ENCODE measurements around the gene NPAT. TPM values are rescaled to one million over a fixed set of nuclear protein-coding genes. Genes with fewer than 3 reads are reported as not detected.

Gene NPAT
- total and polyA plus RNA-seq, 2 of the 13 experiments (the other 11 are each of a cell fraction or from before 2014, with no cell fraction given), result 4.4 to 11.2 TPM

DNA sequence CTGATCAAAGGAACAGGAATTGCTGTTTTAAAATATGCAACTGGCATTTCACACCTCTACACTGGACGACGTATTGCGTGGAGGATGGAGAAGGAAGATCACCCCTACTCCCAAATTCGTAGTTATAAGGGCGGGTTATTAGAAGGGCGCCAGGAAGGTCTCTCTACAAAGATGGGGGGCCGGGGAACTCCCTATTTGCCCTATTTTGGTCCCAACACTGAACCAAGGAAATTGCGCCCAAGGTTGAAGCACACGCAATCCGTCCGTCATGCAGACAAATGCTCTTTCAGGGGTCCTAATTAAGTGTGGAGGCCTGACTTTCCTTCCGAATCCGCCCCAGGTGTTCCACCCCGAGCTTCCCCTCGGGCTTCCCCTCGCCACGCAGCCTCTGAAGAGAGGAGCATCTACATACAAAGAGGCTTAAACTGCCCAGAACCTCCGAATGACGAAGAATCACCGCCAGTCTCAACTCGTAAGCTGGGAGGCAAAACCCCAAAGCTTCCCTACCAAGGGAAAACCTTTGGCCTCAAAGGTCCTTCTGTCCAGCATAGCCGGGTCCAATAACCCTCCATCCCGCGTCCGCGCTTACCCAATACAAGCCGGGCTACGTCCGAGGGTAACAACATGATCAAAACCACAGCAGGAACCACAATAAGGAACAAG is 396 bp downstream of the NPAT start (continued):
- TF ChIP-seq, protein P1, sequence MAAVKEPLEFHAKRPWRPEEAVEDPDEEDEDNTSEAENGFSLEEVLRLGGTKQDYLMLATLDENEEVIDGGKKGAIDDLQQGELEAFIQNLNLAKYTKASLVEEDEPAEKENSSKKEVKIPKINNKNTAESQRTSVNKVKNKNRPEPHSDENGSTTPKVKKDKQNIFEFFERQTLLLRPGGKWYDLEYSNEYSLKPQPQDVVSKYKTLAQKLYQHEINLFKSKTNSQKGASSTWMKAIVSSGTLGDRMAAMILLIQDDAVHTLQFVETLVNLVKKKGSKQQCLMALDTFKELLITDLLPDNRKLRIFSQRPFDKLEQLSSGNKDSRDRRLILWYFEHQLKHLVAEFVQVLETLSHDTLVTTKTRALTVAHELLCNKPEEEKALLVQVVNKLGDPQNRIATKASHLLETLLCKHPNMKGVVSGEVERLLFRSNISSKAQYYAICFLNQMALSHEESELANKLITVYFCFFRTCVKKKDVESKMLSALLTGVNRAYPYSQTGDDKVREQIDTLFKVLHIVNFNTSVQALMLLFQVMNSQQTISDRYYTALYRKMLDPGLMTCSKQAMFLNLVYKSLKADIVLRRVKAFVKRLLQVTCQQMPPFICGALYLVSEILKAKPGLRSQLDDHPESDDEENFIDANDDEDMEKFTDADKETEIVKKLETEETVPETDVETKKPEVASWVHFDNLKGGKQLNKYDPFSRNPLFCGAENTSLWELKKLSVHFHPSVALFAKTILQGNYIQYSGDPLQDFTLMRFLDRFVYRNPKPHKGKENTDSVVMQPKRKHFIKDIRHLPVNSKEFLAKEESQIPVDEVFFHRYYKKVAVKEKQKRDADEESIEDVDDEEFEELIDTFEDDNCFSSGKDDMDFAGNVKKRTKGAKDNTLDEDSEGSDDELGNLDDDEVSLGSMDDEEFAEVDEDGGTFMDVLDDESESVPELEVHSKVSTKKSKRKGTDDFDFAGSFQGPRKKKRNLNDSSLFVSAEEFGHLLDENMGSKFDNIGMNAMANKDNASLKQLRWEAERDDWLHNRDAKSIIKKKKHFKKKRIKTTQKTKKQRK (IDR thresholded peaks at IDR 0.05; ENCODE audit: low read length), result no peak
- no peak for TF ChIP-seq RXRB (CRISPR knock-in tag; IDR thresholded peaks at IDR 0.05; ENCODE audit: borderline replicate concordance)
- no peak for TF ChIP-seq CHCHD3 (CRISPR knock-in tag; IDR thresholded peaks at IDR 0.05)
- TF ChIP-seq ZSCAN30 (CRISPR knock-in tag; IDR thresholded peaks at IDR 0.05), result no peak
- TF ChIP-seq, protein P2, sequence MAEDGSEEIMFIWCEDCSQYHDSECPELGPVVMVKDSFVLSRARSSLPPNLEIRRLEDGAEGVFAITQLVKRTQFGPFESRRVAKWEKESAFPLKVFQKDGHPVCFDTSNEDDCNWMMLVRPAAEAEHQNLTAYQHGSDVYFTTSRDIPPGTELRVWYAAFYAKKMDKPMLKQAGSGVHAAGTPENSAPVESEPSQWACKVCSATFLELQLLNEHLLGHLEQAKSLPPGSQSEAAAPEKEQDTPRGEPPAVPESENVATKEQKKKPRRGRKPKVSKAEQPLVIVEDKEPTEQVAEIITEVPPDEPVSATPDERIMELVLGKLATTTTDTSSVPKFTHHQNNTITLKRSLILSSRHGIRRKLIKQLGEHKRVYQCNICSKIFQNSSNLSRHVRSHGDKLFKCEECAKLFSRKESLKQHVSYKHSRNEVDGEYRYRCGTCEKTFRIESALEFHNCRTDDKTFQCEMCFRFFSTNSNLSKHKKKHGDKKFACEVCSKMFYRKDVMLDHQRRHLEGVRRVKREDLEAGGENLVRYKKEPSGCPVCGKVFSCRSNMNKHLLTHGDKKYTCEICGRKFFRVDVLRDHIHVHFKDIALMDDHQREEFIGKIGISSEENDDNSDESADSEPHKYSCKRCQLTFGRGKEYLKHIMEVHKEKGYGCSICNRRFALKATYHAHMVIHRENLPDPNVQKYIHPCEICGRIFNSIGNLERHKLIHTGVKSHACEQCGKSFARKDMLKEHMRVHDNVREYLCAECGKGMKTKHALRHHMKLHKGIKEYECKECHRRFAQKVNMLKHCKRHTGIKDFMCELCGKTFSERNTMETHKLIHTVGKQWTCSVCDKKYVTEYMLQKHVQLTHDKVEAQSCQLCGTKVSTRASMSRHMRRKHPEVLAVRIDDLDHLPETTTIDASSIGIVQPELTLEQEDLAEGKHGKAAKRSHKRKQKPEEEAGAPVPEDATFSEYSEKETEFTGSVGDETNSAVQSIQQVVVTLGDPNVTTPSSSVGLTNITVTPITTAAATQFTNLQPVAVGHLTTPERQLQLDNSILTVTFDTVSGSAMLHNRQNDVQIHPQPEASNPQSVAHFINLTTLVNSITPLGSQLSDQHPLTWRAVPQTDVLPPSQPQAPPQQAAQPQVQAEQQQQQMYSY (CRISPR knock-in tag; IDR thresholded peaks at IDR 0.05), result 0 out of 2 replicates have a peak, but pooled peaks have one; percentile 39
- TF ChIP-seq, protein P3, sequence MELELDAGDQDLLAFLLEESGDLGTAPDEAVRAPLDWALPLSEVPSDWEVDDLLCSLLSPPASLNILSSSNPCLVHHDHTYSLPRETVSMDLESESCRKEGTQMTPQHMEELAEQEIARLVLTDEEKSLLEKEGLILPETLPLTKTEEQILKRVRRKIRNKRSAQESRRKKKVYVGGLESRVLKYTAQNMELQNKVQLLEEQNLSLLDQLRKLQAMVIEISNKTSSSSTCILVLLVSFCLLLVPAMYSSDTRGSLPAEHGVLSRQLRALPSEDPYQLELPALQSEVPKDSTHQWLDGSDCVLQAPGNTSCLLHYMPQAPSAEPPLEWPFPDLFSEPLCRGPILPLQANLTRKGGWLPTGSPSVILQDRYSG (CRISPR knock-in tag; IDR thresholded peaks at IDR 0.05), result no peak
- TF ChIP-seq ETV6 (CRISPR knock-in tag; conservative IDR thresholded peaks at IDR 0.05), result no peak
- no peak for TF ChIP-seq RNF2 (conservative IDR thresholded peaks at IDR 0.05; ENCODE audit: low read depth)
- TF ChIP-seq, protein P4, sequence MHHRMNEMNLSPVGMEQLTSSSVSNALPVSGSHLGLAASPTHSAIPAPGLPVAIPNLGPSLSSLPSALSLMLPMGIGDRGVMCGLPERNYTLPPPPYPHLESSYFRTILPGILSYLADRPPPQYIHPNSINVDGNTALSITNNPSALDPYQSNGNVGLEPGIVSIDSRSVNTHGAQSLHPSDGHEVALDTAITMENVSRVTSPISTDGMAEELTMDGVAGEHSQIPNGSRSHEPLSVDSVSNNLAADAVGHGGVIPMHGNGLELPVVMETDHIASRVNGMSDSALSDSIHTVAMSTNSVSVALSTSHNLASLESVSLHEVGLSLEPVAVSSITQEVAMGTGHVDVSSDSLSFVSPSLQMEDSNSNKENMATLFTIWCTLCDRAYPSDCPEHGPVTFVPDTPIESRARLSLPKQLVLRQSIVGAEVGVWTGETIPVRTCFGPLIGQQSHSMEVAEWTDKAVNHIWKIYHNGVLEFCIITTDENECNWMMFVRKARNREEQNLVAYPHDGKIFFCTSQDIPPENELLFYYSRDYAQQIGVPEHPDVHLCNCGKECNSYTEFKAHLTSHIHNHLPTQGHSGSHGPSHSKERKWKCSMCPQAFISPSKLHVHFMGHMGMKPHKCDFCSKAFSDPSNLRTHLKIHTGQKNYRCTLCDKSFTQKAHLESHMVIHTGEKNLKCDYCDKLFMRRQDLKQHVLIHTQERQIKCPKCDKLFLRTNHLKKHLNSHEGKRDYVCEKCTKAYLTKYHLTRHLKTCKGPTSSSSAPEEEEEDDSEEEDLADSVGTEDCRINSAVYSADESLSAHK (CRISPR knock-in tag; IDR thresholded peaks at IDR 0.05; ENCODE audit: borderline replicate concordance), result no peak
- TF ChIP-seq SCMH1 (CRISPR knock-in tag; IDR thresholded peaks at IDR 0.05; ENCODE audit: borderline replicate concordance), result no peak
- no peak for TF ChIP-seq ZNF354B (CRISPR knock-in tag; IDR thresholded peaks at IDR 0.05)
- TF ChIP-seq HDAC6 (IDR thresholded peaks at IDR 0.05; ENCODE audit: low read depth, low read length), result no peak
- peak; percentile 24; the same call in 1 of the 2 replicates for TF ChIP-seq NFATC3 (CRISPR knock-in tag; IDR thresholded peaks at IDR 0.05)
- TF ChIP-seq, protein P5, sequence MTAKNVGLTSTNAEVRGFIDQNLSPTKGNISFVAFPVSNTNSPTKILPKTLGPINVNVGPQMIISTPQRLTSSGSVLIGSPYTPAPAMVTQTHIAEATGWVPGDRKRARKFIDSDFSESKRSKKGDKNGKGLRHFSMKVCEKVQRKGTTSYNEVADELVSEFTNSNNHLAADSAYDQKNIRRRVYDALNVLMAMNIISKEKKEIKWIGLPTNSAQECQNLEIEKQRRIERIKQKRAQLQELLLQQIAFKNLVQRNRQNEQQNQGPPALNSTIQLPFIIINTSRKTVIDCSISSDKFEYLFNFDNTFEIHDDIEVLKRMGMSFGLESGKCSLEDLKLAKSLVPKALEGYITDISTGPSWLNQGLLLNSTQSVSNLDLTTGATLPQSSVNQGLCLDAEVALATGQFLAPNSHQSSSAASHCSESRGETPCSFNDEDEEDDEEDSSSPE (CRISPR knock-in tag; IDR thresholded peaks at IDR 0.05), result no peak
- TF ChIP-seq ZNF678 (CRISPR knock-in tag; IDR thresholded peaks at IDR 0.05), result 0 out of 2 replicates have a peak, but pooled peaks have one; percentile 40
- no peak for TF ChIP-seq NCOR1 (IDR thresholded peaks at IDR 0.05; ENCODE audit: borderline replicate concordance, low read length)
- no peak for TF ChIP-seq ZBTB21 (CRISPR knock-in tag; IDR thresholded peaks at IDR 0.05)
- no peak for TF ChIP-seq NFE2 (CRISPR knock-in tag; IDR thresholded peaks at IDR 0.05)

Measured in HepG2 (cell line).